ENCODE measurements around the gene RGPD3.
"Not testable (repeated sequence)": the region's sequence is repeated elsewhere in the genome, so short reads cannot be mapped to it uniquely, and the experiment has no call there.

Gene RGPD3

GRCh38 chr2:106486551-106487385 lies 18.6 kb upstream of the RGPD3 start, which contains the start of gene CD8B2:
Gene CD8B2, plus strand, starts transcription at chr2:106487364. Its CDS starts 63 bp downstream, at chr2:106487427.
- not testable (repeated sequence) for DNase-seq (ENCODE audit: low spot score)

GRCh38 chr2:106479563-106479962 lies 11.3 kb upstream of the RGPD3 start:
- DNase-seq (ENCODE audit: low spot score), result not testable (repeated sequence)

- not testable (repeated sequence) for DNase-seq (ENCODE audit: low spot score)
These were observed 9.4 kb upstream of the RGPD3 start for GRCh38 chr2:106477647-106478046.

- not testable (repeated sequence) for DNase-seq (ENCODE audit: low spot score)
These were observed 2.4 kb upstream of the RGPD3 start for GRCh38 chr2:106470658-106471057.

- DNase-seq (ENCODE audit: low spot score), result not testable (repeated sequence)
These were observed 697 bp downstream of the RGPD3 start for GRCh38 chr2:106467516-106467915.

- peak; percentile 17 for DNase-seq (ENCODE audit: low spot score)
These were observed 6.3 kb downstream of the RGPD3 start for GRCh38 chr2:106461882-106462281.

- DNase-seq (ENCODE audit: low spot score), result not testable (repeated sequence)
These were observed 77.5 kb downstream of the RGPD3 start for GRCh38 chr2:106390680-106391079.

- not testable (repeated sequence) for DNase-seq (ENCODE audit: low spot score)
These were observed 79.3 kb downstream of the RGPD3 start for GRCh38 chr2:106388814-106389410.

DNA sequence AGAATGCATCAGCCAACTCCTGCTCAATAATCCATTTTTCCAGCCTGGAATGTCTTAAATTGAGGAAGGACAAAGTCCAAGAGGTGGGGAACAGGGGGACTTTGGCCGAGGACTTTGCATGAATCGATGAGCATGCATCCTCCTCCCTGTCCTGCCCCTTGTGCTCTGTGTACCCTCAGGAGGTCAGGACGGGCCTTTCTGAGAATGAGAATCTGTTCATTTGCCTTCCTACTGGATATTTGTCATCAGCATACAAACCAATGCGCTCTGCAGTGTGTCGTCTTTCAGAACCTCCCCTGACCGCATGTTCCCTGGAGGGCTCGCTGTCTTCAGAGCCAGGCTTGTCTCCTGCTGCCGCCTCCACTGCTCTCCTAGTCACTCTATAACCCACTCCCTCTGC lies 83.7 kb downstream of the RGPD3 start:
- DNase-seq (ENCODE audit: low spot score), result not testable (repeated sequence)

GRCh38 chr2:106381867-106382266 lies 86.3 kb downstream of the RGPD3 start:
- DNase-seq (ENCODE audit: low spot score), result not testable (repeated sequence)

DNA sequence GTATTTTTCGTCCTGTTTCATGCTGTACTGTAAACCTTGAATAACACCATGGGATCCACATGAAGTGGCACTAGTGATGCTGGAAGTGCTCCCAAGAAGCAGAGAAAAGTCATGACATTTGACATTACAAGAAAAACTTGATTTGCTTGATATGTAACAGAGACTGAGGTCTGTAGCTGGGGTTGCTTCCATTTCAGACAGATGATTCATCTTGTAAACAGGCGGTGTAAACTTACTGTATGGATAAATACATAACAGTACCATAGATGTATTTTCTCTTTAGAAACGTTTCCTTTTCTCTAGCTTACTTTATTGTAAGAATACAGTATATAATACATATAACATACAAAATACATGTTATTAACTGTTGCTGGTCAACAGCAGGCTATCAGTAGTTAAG lies 88.6 kb downstream of the RGPD3 start:
- DNase-seq (ENCODE audit: low spot score), result not testable (repeated sequence)

- DNase-seq (ENCODE audit: low spot score), result not testable (repeated sequence)
These were observed 99.0 kb downstream of the RGPD3 start for GRCh38 chr2:106369182-106369581.

DNA sequence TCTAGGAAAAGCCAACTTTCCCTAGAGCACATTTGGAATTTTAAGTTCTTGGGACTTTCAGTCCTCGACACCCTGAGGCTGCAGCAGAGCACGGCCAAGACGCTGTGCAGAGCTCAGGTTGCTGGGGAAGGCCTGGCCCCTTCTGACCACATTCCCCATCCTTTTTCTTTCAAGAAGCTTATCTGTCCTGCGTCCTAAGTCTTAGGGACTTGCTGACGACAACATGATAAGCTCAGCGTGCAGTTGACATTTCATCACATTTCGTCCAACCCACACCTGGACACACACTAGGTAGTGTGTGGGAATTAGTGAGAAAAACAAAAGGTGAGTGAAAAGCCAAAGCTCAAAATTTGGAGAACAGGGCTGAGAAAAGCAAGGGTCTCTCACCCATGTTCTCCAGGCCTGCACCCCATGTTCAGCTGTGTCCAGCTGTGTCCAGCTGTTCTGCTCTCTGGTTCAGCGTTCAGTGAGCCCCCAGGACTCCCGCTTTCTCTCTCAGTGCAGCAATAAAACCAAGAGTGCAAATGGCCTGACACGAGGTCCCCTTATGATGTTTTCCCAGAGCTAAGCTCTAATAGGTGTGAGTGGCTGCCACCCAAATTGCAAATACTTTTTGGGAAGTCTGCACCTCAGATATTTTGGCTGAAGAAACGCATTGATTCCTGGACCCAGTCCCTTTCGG lies 101.9 kb downstream of the RGPD3 start:
- no peak for DNase-seq (ENCODE audit: low spot score)

DNA sequence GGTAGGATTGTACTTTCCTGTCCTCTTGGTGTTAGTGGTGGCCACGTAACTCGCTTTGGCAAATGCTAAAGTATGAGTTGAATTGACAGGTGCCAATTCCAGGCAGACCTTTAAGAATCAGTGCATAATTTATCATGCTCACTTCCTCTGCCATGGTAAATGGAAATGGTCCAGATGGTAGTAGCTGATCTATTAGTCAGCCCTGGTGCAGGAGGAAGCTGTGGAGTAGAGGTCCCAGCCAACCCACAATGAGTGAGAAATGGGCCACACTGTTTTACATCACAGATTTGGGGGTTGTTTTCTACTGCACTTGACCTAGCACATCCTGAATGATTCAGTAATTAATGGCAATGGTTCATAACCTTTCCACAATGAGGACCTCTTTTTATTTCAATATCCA lies 104.4 kb downstream of the RGPD3 start:
- no peak for DNase-seq (ENCODE audit: low spot score)

DNA sequence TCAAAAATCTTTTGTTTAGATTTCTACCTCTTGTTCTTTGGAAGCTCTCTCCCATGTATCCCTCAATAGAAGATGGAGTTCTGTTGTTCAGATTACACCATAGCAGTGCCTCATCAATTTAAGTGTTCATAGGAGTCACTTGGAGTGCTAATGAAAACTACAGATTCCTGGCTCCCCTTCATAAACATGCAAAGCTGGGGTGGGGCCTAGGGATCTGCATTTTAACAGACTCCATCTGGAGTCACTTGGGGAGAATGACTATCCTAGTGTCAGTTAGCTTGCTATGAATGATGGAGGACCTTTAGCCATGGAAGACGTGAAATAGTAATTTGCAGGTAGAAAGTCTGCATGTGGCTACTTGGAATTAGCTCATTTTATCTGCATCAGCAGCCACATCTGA lies 105.4 kb downstream of the RGPD3 start:
- DNase-seq (ENCODE audit: low spot score), result no peak

GRCh38 chr2:106359512-106359911 lies 108.7 kb downstream of the RGPD3 start:
- no peak for DNase-seq (ENCODE audit: low spot score)

DNA sequence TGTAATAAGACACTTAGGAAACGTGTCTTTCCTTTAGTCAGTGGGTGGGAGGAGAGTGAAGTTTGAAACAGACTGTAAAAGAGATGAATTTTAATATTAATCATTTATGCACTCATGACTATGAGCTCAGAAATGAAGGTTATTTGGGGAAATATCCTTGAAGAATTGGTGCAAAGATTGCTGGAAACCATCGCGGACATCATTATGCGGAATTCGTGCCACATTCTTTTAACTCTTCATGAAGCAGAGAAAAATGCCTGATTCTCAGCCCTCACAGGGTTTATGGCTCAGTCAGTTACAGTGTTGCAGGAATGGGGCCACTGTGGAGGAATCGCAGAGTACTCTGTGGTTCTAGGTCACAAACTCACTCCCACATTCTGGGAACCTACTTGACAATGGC lies 109.7 kb downstream of the RGPD3 start:
- no peak for DNase-seq (ENCODE audit: low spot score)

GRCh38 chr2:106358081-106358480 lies 110.1 kb downstream of the RGPD3 start:
- DNase-seq (ENCODE audit: low spot score), result no peak

GRCh38 chr2:106356291-106356690 lies 111.9 kb downstream of the RGPD3 start:
- DNase-seq (ENCODE audit: low spot score), result no peak

DNA sequence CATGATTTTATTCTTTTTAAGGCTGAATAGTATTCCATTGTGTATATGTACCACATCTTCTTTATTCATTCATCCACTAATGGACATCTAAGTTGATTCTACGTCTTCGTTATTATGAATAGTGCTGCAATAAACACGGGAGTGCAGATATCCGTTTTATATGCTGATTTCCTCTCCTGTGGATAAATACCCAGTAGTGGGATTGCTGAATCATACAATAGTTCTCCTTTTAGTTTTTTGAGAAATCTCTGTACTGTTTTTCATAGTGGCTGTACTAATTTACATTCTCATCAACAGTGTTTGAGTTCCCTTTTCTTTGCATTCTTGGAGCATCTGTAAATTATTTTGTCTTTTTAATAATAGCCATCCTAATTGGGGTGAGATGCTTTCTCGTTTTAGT lies 114.5 kb downstream of the RGPD3 start:
- DNase-seq (ENCODE audit: low spot score), result no peak

- no peak for DNase-seq (ENCODE audit: low spot score)
These were observed 117.2 kb downstream of the RGPD3 start for GRCh38 chr2:106350980-106351379.

DNA sequence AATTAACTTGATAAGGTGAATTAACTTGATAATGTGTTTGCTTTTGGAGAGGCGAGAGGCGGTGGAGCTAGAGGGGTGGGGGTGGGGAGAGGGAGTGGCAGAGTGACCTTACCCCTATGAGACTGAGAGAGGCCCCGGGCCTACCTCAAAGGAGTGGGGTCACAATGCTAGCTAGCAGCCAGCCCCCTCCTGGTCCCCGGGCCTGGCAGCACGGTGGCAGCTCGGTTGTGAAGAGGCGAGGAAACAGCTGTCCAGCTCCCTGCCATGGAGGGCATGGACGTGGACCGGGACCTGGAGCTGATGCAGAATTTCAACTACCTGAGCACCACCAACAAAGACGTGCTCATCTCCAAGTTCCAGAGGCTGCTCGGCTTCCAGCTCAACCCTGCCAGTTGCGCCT lies 123.9 kb downstream of the RGPD3 start:
- DNase-seq (ENCODE audit: low spot score), result no peak

- DNase-seq (ENCODE audit: low spot score), result no peak
These were observed 124.9 kb downstream of the RGPD3 start for GRCh38 chr2:106343274-106343673.

Data from NAMALWA (cell line).